K562 (cell line): Measurements from ENCODE around the gene KCNK4.

Experiments used
- CTCF ChIP-seq, 3 experiments: IDR thresholded peaks in 2 of 3; conservative IDR thresholded peaks in 1 of 3; 2 replicates each; pipeline ENCODE4 v1.5.1; 2011 to 2012; ENCODE audit warnings: low read length in 3 of 3, mild to moderate bottlenecking in 3 of 3, control low read depth in 2 of 3, improper control_type of control experiment in 1 of 3, inconsistent platforms in 1 of 3, low read depth in 1 of 3, mixed read lengths in 1 of 3, moderate library complexity in 1 of 3; ENCODE audit not compliant: insufficient read depth in 2 of 3
- SMARCA4 ChIP-seq: fragments of 450-650 bp; IDR thresholded peaks from 2 replicates; pipeline ENCODE4 v1.6.1; 2016

DNA sequence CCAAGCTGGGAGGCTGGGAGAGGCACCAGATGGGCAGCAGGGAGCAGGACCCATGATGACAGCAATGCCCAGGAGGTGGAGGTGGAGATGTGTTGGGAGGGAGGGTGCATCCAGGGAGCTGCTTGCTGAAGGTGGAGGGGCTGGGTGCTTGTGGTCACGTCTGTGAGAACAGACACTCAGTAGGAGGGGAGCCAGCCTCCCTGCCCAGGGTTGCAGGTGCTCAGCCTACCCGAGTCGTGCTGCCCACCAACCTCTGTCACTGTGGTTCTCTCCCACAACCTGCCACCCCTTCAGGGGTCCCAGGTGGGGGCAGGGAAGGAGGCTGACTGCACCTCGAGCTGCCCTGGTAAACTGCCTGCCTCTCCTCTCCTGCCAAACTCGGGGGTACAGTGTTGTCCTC lies 32.3 kb downstream of the KCNK4 start:
- no peak for TF ChIP-seq CTCF (IDR thresholded peaks at IDR 0.05 in 2 of 3, conservative IDR thresholded peaks at IDR 0.05 in 1 of 3; ENCODE audit: insufficient read depth in 2 of 3, low read depth in 1 of 3, low read length in 3 of 3)
- TF ChIP-seq SMARCA4 = no peak
